HK-2 (cell line): ENCODE data around the gene BPHL.
"Not testable (repeated sequence)": the region's sequence is repeated elsewhere in the genome, so short reads cannot be mapped to it uniquely, and the experiment has no call there.

Experiments
- DNase-seq: peaks from one replicate; pipeline ENCODE4 v3.0.0-alpha.2; 2018; ENCODE audit not compliant: unreplicated experiment

Gene BPHL

DNA sequence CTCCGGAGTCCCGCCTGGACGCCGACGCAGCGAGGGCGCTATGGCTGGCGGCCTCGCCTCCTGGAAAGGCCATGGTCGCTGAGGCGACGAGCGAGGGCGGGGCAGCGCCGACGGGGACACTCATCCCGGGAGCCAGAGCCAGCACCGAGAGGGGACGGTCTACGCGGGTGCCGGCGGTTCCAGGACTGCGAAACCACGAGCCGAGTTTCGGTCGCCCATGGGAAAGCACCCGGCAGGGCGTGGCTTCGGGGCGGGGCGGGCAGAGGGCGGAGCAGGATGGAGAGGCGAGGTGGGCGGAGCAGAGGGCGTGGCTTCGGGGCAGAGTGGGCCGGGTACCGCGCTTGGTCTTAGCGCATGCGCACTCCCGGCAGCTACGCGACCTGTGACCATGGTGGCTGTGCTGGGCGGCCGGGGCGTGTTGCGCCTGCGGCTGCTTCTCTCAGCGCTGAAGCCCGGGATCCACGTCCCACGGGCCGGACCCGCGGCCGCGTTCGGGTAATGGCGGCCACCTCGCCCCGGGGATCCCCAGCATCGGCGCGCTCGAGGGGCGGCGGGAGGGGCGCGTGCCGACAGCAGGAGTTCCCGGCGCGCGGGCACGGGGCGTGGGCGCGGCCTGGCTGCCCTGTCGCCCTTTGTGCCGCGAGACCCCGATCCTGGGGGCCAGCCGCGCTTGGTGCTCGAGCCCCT is at the start of gene BPHL:
TSS of gene BPHL (plus strand) at position 359 of the 687 bp plus-strand sequence. CDS start at position 389, 30 bp downstream.
- peak; percentile 99 for DNase-seq

DNA sequence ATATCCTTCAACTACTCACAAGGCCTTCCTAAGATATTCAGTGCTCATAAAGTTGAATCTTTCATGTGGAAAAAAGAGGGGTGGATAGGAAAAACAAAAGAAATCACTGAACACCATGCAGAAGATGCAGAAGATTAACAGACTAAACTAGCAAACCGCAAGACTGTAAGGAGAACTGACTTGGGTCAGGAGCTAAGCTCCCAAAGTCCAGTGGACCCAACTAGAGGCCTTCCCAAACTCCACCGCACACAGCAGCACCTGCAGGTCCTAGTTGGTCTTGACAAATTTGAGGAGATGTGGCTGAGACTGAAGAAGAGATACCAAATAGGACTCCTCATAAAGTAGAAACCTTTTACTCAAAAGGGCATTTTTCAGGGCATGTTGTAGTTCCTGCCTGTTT is 46.9 kb upstream of the BPHL start:
- no peak for DNase-seq

DNA sequence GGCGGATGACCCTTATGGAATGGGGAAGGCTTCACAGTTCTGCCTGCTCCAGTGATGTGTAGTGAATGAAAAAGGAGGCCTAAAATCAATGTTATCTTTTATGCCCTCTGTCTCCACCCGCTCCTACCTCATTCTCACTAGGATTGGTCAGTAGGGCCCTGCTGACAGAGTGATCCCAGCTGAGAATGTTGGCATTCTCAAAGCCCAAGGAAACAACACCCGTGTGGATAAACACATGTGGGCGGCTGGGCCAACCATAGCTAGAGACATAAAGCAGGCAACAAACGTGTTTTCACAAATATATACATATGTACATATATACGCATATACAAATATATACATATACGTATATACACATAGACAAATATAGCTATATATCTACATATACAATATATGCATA is 45.7 kb upstream of the BPHL start:
- DNase-seq: no peak

DNA sequence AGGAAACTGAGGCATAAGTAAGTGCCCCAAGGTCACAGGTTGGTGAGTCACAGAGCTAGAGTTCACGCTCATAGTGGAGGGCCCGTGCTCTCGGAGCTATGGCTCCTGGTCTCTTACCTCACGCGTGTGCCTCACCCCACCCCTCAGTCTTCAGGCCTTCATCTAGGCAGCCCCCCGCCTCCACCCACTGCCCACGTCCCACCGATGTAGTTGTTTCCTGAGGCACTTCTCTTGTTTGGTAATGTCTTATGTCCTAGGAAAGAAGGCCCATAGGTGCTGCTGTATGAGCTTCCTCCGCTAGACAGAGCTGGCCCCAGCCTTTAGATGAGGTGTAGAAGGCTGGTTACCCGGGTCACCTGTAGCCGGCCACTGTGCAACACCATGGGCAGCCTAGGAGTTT is 45.1 kb upstream of the BPHL start:
- DNase-seq: no peak

DNA sequence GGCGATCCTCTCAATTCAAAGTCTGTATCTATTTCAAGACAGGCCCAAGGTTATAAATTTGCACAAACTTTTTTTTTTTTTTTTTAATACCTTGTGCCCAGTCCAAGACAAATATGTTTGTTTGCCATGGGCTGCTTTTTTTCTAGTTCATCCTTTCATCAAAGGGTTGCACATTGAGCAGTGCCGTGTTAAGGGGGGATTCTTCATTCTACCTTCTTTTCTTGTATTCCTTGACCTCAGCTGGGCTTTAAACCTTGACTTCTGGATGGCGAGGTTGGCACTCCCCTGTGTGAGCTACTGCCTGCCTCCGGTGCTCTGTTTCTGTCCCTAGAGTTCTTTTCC is 42.8 kb upstream of the BPHL start:
- no peak for DNase-seq

DNA sequence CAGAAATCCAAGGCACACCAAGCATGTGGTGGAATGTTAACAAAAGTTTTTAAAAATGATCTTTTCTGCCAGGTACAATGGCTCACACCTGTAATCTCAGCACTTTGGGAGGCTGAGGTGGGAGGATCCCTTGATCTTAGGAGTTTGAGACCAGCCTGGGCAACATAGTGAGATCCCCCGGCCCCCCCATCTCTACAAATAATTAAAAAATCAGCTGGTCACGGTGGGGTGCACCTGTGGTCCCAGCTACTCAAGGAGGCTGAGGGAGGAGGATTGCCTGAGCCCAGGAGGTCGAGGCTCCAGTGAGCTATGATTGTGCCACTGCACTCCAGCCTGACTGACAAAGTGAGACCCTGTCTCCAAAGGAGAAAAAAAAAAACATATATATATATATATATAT is 42.2 kb upstream of the BPHL start:
- DNase-seq: no peak

DNA sequence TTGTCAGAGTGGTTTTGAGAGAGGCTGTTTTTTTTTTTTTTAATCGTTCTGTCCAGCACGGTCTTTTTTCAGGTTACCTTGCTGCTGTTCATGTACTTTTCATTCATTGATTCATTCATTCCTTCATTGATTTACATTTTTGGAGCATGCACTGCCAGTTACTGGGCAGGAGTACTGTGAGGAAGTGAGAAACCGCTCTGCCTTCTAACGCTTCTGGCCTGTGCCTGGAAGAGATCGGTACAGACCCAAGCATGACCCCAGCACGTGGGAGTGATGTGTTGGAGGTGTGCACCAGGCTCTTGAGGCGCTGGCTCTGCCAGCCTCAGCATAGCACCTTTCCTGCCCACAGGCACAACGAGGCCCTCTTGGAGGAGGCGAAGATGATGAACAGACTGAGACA is 41.1 kb upstream of the BPHL start:
- DNase-seq: no peak

DNA sequence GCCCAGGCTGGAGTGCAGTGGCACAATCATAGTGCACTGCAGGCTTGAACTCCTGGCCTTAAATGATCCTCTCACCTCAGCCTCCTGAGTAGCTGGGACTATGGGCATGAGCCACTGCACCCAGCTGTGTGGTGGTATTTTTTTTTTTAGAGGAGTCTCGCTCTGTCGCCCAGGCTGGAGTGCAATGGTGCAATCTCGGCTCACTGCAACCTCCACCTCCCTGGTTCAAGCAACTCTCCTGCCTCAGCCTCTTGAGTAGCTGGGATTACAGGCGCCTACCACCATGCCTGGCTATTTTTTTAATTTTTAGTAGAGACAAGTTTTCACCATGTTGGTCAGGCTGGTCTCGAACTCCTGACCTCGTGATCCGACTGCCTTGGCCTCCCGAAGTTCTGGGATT is 39.6 kb upstream of the BPHL start:
- DNase-seq: not testable (repeated sequence)

DNA sequence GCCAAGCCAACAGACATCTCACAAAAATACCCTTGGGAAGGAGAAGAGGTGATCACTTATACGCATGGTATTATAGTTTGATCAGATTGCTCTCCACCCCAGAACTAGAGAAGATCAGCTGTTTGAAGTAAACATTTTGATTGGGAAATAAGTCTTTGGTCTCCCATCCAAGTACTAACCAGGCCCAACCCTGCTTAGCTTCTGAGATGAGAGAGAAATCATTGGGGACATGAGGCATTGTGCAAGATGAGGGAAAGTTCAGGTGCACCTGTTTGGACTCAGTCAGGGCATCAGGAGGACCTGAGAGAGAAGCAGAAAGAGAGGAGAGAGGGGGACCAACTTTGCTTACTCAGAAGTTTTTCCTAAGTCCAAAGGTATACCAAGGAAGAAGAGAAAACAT is 38.8 kb upstream of the BPHL start:
- no peak for DNase-seq

DNA sequence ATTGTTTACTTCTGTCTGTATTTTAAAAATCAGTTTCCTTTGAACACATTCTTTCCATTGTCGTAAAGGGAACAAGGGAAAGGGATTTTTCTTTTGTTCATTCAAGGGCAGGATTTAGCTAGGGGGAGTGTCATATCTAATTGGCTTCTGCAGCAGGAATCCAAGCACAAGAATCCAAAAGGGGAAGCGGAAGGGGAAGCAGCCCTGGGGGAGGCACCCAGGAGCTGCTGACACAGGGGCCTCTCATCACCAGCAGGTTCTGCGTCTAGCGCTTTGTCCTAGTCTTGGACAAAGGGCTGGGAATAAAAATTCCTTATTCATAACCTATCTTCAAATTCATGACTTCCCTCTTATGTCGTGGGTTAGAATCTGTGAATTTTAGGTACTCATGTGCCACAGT is 36.6 kb upstream of the BPHL start:
- DNase-seq: no peak

DNA sequence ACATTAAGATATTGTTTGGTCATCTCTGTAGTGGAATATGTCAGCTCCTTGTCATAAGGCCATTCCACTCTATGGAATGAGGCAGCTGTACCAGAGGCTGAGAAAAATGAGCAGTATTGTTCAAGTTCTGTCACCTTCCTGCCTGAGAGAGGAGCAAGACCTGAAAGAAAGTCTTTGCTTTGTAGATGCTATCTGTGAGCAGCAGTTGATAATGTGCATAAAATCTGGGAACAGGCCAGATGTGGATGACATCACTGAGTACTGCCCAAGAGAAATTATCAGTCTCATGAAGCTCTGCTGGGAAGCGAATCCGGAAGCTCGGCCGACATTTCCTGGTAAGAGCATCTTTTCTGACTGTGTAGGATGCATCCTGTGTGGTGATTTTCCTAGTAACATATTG is 33.4 kb upstream of the BPHL start:
- no peak for DNase-seq

DNA sequence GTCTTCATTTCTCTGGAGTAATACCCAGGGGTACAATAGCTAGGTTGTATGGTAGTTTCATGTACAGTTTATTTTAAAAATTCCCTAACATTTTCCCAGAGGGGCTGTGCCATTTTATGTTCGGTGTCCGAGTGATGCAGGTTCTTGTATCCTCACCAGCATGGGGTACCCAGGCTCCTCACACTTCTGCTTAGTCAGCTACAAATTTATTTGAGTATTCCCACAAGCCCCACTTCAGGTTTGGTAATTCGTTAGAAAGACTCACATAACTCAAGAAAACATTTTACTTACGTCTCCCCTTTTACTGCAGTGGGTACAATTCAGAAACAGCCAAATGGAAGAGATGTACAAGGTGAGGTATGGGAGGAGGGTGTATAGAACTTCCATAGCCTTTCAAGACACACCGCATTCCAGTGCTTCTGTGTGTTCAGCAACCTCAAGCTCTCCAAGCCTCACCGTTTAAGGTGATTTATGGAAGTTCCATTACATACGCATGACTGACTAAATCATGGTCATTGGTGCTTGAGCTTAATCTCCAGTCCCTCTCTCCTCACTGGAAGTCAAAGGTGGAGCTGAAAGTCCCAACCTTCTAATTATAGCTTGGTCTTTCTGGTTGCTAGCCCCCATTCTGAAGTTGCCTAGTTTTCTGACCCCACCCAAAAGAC is 32.1 kb upstream of the BPHL start:
- DNase-seq: no peak

DNA sequence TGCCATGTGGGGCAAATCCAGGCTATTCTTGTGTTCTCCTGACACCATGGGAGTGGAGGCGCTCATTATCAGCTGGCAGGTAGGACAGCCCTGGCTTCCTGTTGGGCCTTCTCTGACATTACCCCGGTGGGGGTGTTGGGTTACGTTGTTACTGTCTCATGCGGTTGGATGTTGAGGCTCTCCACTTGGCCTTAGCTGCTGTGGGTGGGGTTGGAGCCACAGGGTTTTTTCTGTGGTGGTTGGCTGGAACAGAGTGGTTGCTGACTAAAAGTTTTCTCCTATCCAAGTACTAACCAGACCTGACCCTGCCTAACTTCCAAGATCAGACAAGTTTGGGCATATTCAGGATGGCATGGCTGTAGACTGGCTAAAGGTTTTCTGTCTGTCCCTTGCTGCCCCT is 30.1 kb upstream of the BPHL start:
- no peak for DNase-seq

DNA sequence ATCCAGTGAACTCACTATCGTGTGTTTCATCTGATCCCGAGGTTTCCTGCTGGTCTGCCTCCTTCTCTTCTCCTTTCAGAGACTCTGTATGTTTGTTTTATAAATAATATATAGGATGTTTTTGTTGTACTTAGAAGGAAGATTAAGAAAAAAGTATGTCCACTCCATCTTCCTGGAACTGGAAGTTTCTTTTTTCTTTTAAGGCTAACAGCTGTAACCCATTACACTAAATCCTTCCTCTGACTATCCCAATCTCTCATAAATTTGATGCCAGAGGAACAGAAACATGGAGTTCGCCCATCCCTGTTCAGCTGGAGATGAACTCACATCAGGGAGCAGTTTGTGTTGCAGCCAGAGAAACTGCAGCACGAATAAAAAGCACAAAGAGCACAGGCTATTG is 29.5 kb upstream of the BPHL start:
- DNase-seq: no peak

DNA sequence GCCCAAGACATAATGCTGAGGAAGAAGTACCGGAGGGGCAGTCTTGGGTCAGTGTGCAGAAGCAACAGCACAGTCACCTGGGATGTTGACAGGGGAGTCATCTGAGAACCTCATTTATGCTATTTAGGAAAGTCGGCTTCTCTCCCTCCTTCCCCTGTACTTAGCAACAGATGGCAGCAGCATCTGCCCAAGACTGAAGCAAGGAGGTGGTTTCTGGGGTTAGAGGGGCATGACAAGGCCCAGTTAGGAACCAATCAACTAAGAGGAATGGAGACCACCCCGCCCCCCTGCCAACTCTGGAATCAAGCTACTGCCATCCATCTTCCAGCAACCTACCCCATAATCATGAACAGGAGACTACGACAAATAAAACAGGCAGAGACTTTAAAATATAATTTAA is 28.5 kb upstream of the BPHL start:
- no peak for DNase-seq

DNA sequence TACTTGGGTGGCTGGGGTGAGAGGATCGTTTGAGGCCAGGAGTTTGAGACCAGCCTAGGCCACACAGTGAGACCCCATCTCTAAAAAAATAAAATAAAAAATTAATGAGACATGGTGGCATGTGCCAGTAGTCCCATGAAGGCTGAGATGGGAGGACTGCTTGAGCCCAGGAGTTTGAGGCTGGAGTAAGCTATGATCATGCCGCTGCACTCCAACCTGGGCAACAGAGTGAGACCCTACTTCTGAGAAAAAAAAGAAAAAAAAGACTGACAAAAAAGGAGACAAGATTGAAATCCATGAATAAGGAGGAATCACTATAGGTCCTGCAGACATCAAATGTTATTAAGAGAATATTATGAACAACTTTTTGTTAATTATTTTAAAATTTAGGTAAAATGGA is 23.7 kb upstream of the BPHL start:
- DNase-seq: no peak

DNA sequence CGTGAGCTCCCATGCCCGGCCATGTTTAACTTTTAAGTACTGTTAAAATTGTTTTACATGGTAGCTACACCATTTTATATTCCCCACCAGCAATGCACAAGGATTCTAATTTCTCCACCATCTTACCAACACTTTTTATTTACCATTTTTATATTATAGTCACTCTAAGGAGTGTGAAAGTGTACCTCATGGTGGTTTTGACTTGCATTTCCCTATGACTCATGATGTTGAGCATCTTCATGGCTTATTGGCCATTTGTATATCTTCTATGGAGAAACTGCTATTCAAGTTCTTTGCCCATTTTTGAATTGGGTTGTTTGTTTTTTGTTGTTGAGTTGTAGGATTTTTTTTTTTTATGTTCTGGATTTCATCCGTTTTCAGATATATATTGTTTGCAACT is 15.6 kb upstream of the BPHL start:
- DNase-seq: no peak

DNA sequence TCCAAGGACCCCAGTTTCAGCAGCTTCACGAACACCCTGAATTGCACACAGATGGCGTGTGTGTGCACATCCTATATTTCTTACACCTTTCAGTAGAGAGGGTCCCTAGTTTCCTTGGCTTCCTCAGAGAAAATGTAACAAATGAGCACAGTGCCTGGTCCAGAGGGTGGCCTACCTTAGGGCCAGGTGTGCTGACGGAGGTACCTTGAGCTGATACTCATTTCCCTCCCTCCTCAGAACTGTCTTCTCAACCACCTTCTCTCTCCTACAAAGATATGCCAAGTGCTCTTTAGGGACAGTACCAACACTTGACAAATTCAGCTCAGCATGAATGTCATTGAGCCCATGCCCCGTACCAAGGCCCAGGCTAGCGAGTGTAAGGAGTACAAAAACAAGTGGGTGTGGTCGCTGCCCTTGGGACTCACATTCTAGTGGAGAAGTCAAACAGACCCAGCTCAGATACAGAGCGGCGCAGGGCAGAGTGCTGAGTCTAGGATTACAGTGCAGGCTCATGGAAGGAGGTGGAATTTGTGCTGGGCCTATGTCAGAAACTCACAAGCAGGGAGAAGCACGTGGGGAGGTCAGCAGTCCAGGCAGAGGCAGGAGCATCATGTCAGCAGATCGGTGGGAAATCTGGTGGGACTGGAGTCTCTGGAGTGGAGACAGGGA is 9.6 kb upstream of the BPHL start:
- DNase-seq: no peak

DNA sequence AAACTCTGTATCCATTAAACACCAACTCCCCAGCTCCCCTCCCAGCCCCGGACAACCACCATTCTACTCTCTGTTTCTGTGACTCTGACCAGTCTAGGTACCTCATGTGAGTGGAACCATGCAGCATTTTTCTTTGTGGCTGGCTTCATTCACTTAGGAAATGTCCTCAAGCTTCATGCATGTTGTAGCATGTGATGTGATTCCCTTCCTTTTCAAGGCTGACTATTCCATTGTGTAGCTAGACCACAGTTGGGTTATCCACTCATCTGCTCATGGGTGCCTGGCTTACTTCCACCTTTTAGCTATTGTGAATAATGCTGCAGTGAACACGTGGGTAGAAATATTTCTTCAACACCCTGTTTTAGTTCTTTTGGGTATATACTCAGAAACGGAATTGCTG is 8.8 kb upstream of the BPHL start:
- DNase-seq: no peak

DNA sequence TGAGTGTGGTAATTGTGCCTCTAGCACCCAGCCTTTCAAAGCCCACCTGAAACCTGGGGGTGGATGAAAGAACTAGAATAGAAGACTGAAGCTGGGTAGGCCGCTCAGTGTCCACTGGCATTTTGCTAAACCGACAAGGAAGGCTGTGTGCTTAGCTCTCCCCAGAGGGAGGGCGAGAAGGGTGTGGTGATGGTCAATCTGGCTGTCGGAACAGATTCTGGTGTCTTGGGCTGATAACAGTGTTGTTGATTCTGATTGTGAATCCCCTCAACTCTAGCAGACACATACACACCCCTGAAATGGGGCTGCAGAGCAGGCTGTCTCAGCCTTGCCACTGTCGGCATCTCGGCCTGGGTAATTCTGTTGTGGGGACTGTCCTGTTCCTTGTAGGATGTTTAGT is 4.1 kb upstream of the BPHL start:
- no peak for DNase-seq

DNA sequence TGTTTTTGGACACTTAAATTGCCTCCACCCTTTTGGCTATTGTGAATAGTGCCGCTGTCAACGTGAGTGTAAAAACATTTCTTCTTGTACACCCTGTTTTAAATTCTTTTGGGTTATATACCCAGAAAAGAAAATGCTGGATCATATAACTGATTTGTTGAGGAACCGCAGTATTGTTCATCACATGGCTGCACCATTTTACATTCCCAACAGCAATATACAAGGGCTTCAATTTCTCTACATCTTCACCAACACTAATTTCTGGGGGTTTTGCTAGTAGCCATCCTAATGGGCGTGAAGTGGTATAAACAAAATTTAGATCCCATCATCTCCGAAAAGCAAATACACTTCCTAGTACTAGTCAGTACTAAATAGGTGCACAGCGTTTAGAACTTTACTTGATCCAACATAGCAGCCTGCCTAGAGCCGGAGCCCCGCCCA is 579 bp upstream of the BPHL start:
- no peak for DNase-seq

DNA sequence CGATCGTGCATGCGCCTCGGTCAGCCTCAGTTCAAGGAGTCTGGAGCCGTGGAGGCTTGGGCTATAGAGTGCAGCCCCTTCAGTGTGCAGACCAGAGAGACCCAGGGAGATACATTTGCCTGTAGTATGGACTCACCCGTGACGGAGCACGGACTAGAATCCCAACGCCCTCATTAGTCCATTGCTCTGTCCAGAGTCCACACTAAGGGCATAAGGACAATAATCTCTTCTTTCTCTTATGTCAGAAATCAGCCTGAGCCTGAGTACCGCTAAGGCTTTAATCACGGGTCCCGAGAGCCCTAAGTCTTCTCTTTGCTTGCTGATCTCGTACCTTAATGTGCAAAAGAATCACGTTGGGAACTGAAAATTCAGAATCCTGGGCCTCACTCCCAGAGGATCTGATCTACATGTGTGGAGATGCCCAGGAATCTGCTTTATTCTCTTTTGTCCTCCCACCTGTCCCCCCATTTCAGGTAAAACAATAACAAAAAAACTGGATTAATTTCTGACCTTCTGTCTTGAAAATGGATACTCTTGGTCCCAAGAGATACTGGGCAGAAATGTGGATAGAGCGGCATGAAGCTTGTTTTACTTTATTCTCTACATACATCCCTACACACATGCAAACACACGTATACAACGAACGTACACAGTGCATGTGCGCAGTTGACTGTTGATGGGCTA is 671 bp downstream of the BPHL start:
- no peak for DNase-seq

DNA sequence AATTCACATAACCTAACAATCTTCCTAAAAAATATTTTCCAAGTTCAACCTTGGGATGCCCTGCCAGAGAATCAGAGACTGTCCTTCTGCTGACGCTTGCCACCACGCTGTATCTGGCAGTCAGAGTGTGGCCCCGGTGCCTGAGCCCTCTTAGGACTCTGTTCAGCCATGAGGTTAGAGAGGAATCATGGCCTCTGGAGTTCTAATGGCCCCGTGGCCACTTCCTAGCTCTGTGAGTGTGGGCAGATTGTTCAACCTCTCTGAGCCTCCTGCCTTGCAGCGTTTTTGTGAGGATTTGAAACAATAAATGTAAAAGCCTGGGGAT is 2.2 kb downstream of the BPHL start:
- DNase-seq: no peak
